BLaER1 treated with 17β-estradiol and CSF1 and Interleukin-3, amounts not matched to agents 10 nM and 100 nM (cell line): Measurements from ENCODE around the gene SCARF1.

Experiments used
- H3K27ac ChIP-seq, 11 experiments: shearing (Covaris generic); formaldehyde crosslinking; 2 replicates each; pipeline ENCODE4 v1.8.1; 2022
- H3K27me3 ChIP-seq, 11 experiments: shearing (Covaris generic); formaldehyde crosslinking; 2 replicates each; pipeline ENCODE4 v1.8.1; 2022
- H3K36me3 ChIP-seq, 11 experiments: shearing (Covaris generic); formaldehyde crosslinking; 2 replicates each; pipeline ENCODE4 v1.8.1; 2022
- H3K4me1 ChIP-seq, 10 experiments: shearing (Covaris generic); formaldehyde crosslinking; 2 replicates each; pipeline ENCODE4 v1.8.1; 2022
- H3K4me2 ChIP-seq, 11 experiments: shearing (Covaris generic); formaldehyde crosslinking; 2 replicates each; pipeline ENCODE4 v1.8.1; 2022
- H3K4me3 ChIP-seq, 10 experiments: shearing (Covaris generic); formaldehyde crosslinking; 2 replicates each; pipeline ENCODE4 v1.8.1; 2022
- H3K9ac ChIP-seq, 11 experiments: shearing (Covaris generic); formaldehyde crosslinking; 2 replicates each; pipeline ENCODE4 v1.8.1; 2022
- H3K9me3 ChIP-seq, 11 experiments: shearing (Covaris generic); formaldehyde crosslinking; replicated peaks in 1 of 11; 2 replicates each; pipeline ENCODE4 v1.8.1; 2022
- H4K20me1 ChIP-seq, 11 experiments: shearing (Covaris generic); formaldehyde crosslinking; 2 replicates each; pipeline ENCODE4 v1.8.1; 2022
- Cebpa-rat ChIP-seq, 11 experiments: shearing (Covaris generic); IDR thresholded peaks; 2 replicates each; pipeline ENCODE4 v1.8.1; 2022

The SCARF1 gene

DNA sequence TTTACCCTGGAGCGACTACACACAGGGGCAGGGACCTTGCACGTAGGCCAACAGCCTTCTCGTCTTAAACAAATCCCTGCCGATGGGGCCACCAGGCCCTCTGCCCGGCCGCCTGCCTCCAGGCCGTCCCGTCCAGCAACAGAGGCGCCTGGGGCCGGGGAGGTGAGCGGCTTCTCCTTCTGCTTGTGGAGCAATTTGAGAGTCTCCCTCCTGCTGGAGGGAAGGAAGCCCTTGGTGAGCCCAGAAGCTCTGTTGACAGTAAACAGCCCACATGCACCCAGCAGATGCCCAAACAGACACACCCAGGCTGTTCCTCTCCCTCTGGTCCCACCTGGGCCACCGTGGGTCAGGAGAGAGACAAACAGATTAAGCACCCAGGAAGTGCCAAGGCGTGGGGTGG is 25.0 kb downstream of the SCARF1 start:
- Histone ChIP-seq H3K27me3 (no peaks in the 10 kb centered on the region), H3K4me2 (peak overlapping the region; percentile 30 to 76 (median 60); a peak in 21 of 22 replicates), H4K20me1 (peaks cover 0 to 48% (median 14%) of the 10 kb centered on the region in 11 experiments; a peak in 10 of 22 replicates), H3K9ac (peak overlapping the region in 9 of 11 experiments; percentile 8 to 67 (median 41); a peak in 9 of 22 replicates), H3K9me3 (peaks cover 0 to 8% (median 0%) of the 10 kb centered on the region in 11 experiments; a peak in 1 of 22 replicates), H3K4me1 (peaks cover 67 to 98% (median 84%) of the 10 kb centered on the region in 10 experiments), H3K4me3 (no peak overlapping the region), H3K27ac (peak overlapping the region in 9 of 11 experiments; percentile 8 to 79 (median 34); a peak in 11 of 22 replicates), H3K36me3 (peaks cover 0 to 99% (median 85%) of the 10 kb centered on the region in 11 experiments; a peak in 19 of 22 replicates)
- no peak for TF ChIP-seq Cebpa-rat (IDR thresholded peaks at IDR 0.05)

DNA sequence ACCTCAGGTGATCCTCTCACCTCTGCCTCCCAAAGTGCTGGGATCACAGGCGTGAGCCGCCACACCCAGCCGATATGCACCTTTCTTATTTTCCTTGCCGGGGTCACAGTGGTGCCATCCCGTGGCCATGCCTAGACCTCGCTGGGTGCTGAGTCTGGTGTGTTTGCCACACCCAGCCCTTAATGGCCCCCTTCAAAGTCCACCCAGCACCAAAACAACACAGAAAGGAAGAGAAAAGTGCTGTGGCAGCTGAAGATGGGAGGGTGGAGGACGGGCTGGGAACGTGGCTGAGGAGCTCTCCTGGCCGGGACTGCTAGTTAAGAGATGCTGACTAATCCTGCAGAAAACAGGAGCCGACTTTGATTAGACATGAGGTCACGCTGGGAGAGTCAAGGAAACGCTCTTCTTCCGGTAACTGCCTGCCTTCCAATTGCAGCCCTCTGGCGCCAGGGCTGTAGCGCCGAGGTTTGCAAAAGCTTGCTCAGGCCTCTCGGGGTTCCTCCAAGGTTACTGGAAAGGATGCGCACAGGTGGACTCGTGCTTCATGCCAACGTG is 27.8 kb downstream of the SCARF1 start:
- peaks cover 0 to 34% (median 11%) of the 10 kb centered on the region in 11 experiments; a peak in 9 of 22 replicates for H4K20me1 ChIP-seq
- TF ChIP-seq Cebpa-rat (IDR thresholded peaks at IDR 0.05): no peak
- peaks cover 76 to 97% (median 88%) of the 10 kb centered on the region in 10 experiments for H3K4me1 ChIP-seq
- H3K36me3 ChIP-seq: peaks cover 0 to 98% (median 88%) of the 10 kb centered on the region in 11 experiments; a peak in 20 of 22 replicates
- H3K4me3 ChIP-seq: 0 out of 20 replicates have a peak overlapping the region, but pooled peaks of 1 of the 10 experiments have one; percentile 11
- H3K9me3 ChIP-seq: no peaks in the 10 kb centered on the region
- H3K4me2 ChIP-seq: peak overlapping the region; percentile 58 to 77 (median 68)
- H3K9ac ChIP-seq: peak overlapping the region; percentile 42 to 73 (median 55); a peak in 19 of 22 replicates
- peak overlapping the region; percentile 37 to 79 (median 68); a peak in 21 of 22 replicates for H3K27ac ChIP-seq
- H3K27me3 ChIP-seq: no peaks in the 10 kb centered on the region

DNA sequence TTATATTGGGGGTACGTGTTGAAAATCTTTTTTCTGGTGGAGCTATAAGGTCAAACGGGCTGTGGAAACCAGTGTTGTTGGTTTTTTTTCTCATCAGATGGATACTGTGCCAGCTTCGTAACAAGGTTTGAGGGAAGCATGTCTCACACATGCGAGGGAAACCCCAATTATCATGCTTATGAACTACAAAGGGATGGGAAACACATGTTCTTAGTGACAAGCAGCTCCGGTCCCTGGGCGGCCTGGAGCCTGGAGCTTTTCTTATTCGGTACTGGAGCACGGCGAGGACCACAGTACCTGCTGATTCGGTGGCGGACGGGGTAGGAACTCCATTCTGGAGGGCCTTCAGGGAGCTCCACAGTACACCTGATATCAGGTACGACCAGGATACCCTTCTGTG is 29.4 kb downstream of the SCARF1 start:
- Histone ChIP-seq H3K4me2 (peak overlapping the region in 10 of 11 experiments; percentile 58 to 77 (median 68); a peak in 11 of 22 replicates), H3K4me3 (no peak overlapping the region), H3K36me3 (peaks cover 0 to 94% (median 86%) of the 10 kb centered on the region in 11 experiments; a peak in 20 of 22 replicates), H3K27me3 (no peaks in the 10 kb centered on the region), H3K27ac (peak overlapping the region in 10 of 11 experiments; percentile 12 to 79 (median 70); a peak in 16 of 22 replicates), H4K20me1 (peaks cover 0 to 24% (median 5%) of the 10 kb centered on the region in 11 experiments; a peak in 9 of 22 replicates), H3K9ac (peak overlapping the region in 1 of 11 experiments; percentile 49; a peak in 3 of 22 replicates), H3K4me1 (peaks cover 85 to 98% (median 92%) of the 10 kb centered on the region in 10 experiments), H3K9me3 (no peaks in the 10 kb centered on the region)
- no peak for TF ChIP-seq Cebpa-rat (IDR thresholded peaks at IDR 0.05)

DNA sequence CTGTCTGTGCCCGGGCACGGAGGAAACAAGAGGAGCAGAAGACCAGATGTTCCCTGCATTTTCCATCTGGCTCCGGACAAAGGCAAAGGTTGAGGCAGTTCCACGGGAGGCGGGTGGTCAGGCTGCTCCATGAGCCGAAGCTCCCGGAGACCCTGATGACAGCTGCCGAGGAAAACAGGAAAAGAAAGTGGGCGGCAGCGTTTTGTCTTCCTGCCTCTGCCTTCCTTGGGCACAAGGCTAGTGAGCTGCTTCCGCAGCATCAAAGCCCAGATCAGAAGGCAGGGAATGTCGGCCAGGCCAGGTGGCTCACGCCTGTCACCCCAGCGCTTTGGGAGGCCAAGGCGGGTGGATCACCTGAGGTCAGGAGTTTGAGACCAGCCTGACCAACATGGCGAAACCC is 33.1 kb downstream of the SCARF1 start:
- Histone ChIP-seq H3K27me3 (no peaks in the 10 kb centered on the region), H3K9ac (peak overlapping the region; percentile 46 to 76 (median 71); a peak in 19 of 22 replicates), H3K36me3 (peaks cover 0 to 91% (median 79%) of the 10 kb centered on the region in 11 experiments; a peak in 20 of 22 replicates), H3K4me3 (peak overlapping the region in 1 of 10 experiments; percentile 35; a peak in 1 of 20 replicates), H3K4me1 (peaks cover 64 to 98% (median 92%) of the 10 kb centered on the region in 10 experiments), H4K20me1 (no peaks in the 10 kb centered on the region), H3K9me3 (no peaks in the 10 kb centered on the region), H3K27ac (peak overlapping the region; percentile 63 to 99 (median 89)), H3K4me2 (peak overlapping the region; percentile 54 to 97 (median 76))
- TF ChIP-seq Cebpa-rat (IDR thresholded peaks at IDR 0.05): no peak

- Histone ChIP-seq H4K20me1 (no peaks in the 10 kb centered on the region), H3K4me1 (peaks cover 64 to 98% (median 91%) of the 10 kb centered on the region in 10 experiments), H3K4me3 (peak overlapping the region in 2 of 10 experiments; percentile 15 to 35; a peak in 4 of 20 replicates), H3K36me3 (peaks cover 0 to 88% (median 75%) of the 10 kb centered on the region in 11 experiments; a peak in 20 of 22 replicates), H3K9ac (peak overlapping the region; percentile 46 to 76 (median 71); a peak in 19 of 22 replicates), H3K9me3 (no peaks in the 10 kb centered on the region), H3K4me2 (peak overlapping the region; percentile 54 to 97 (median 76)), H3K27me3 (no peaks in the 10 kb centered on the region), H3K27ac (peak overlapping the region; percentile 63 to 99 (median 89))
- TF ChIP-seq Cebpa-rat (IDR thresholded peaks at IDR 0.05): peak; percentile 69 to 93 (median 87); a peak in 21 of 22 replicates
These were observed 33.8 kb downstream of the SCARF1 start for GRCh38 chr17:1611715-1612114.

DNA sequence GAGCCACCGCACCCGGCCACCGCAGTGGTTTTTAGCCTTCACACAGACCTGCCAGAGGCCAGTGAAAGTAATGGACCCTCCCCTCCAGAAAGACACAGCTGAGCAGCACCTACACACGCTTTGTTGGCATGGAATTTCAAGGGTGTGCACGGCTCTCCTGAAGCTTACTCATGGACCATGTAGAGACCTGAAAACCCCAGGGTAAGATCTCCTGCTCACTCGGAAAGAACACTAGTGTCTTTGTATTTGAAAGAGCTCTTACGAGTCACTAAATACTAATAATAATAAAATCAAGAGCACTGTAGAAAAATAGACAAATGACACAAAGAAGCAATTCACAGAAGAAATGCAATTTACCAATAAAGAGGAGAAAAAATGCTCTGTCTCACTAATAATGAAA is 36.9 kb downstream of the SCARF1 start:
- Histone ChIP-seq H3K9ac (peak overlapping the region in 7 of 11 experiments; percentile 70 to 92 (median 83); a peak in 10 of 22 replicates), H3K4me1 (peaks cover 58 to 95% (median 85%) of the 10 kb centered on the region in 10 experiments), H4K20me1 (no peaks in the 10 kb centered on the region), H3K9me3 (peaks cover 0 to 13% (median 0%) of the 10 kb centered on the region in 11 experiments; a peak in 6 of 22 replicates), H3K36me3 (peaks cover 0 to 83% (median 68%) of the 10 kb centered on the region in 11 experiments; a peak in 20 of 22 replicates), H3K27ac (peak overlapping the region; percentile 79 to 99 (median 90)), H3K4me2 (peak overlapping the region in 9 of 11 experiments; percentile 76 to 97 (median 89); a peak in 18 of 22 replicates), H3K4me3 (no peak overlapping the region), H3K27me3 (no peaks in the 10 kb centered on the region; a peak in 1 of 22 replicates)
- no peak for TF ChIP-seq Cebpa-rat (IDR thresholded peaks at IDR 0.05)

GRCh38 chr17:1607971-1608320 is 37.6 kb downstream of the SCARF1 start:
- H3K36me3 ChIP-seq: peaks cover 0 to 83% (median 68%) of the 10 kb centered on the region in 11 experiments; a peak in 20 of 22 replicates
- peaks cover 54 to 95% (median 78%) of the 10 kb centered on the region in 10 experiments for H3K4me1 ChIP-seq
- H3K4me3 ChIP-seq: no peak overlapping the region
- H4K20me1 ChIP-seq: no peaks in the 10 kb centered on the region
- no peak for TF ChIP-seq Cebpa-rat (IDR thresholded peaks at IDR 0.05)
- no peaks in the 10 kb centered on the region; a peak in 1 of 22 replicates for H3K27me3 ChIP-seq
- H3K27ac ChIP-seq: peak overlapping the region; percentile 79 to 99 (median 90)
- peak overlapping the region; percentile 67 to 92 (median 78) for H3K9ac ChIP-seq
- H3K4me2 ChIP-seq: peak overlapping the region; percentile 66 to 97 (median 87)
- H3K9me3 ChIP-seq: peaks cover 0 to 20% (median 4%) of the 10 kb centered on the region in 11 experiments; a peak in 11 of 22 replicates

DNA sequence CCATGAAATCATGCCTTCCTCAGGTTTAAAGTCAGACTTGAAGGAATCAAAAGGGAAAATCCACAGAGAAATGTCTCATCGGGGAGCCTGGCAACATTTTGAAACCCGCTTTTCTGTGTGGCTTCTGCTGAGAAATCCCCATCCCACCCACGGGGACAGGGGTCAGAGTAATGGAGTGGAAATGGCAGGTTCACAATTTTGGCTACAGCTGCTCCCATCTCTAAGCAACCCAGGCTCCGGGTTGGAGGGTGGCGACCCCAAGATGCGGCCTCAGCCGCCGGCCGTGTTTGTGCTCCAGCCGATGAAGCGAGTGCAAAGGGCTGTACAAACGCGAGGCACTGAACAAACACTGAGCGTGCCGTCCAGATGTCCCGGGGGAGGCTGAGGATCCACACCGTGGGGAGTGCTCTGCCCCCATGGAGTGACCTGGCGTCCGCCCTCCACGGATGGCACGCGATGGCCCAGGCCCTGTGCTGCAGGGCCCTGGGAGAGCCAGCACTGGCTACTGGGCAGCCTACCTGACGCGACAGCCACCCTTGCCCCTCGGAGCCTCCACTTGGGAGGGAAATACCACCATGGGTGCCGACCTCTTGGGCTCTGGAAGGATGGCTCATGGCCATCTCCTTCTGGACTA is 39.1 kb downstream of the SCARF1 start:
- Histone ChIP-seq H3K9me3 (peaks cover 8 to 35% (median 17%) of the 10 kb centered on the region in 11 experiments), H3K27ac (peak overlapping the region; percentile 79 to 99 (median 90)), H4K20me1 (peaks cover 0 to 5% (median 0%) of the 10 kb centered on the region in 11 experiments; a peak in 1 of 22 replicates), H3K9ac (peak overlapping the region; percentile 67 to 92 (median 78)), H3K4me1 (peaks cover 39 to 82% (median 63%) of the 10 kb centered on the region in 10 experiments), H3K4me3 (peak overlapping the region in 5 of 10 experiments; percentile 5 to 33 (median 22); a peak in 6 of 20 replicates), H3K36me3 (peaks cover 9 to 89% (median 73%) of the 10 kb centered on the region in 11 experiments), H3K27me3 (no peaks in the 10 kb centered on the region; a peak in 1 of 22 replicates), H3K4me2 (peak overlapping the region; percentile 66 to 97 (median 89))
- no peak for TF ChIP-seq Cebpa-rat (IDR thresholded peaks at IDR 0.05)
